ENCODE measurements around the gene PAK4. TPM values are rescaled to one million over a fixed set of nuclear protein-coding genes. Genes with fewer than 3 reads are reported as not detected.
A peak's percentile ranks its signal among the peaks of the same experiment; 100 is the strongest.

Gene PAK4
- total and polyA plus RNA-seq, 2 of the 13 experiments (the other 11 are each of a cell fraction or from before 2014, with no cell fraction given), result 9.5 to 17.8 TPM

DNA sequence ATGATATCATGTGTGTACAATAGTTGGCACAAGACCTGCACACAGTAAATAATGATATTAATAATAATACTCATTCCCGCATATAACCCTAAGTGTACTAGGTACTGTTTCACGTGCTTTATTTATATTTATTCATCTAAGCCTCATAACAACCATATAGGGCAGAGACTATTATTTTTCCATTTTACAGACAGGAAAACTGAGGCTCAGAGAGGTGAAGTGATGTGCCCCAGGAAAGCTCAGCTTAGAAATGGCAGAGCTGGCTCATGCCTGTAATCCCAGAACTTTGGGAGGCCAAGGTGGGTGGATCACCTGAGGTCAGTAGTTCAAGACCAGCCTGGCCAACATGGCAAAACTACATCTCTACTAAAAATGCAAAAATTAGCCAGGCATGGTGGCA lies 27.9 kb upstream of the PAK4 start:
- TF ChIP-seq ZNF629 (CRISPR knock-in tag; conservative IDR thresholded peaks at IDR 0.05), result peak; percentile 59
- TF ChIP-seq, protein P1, sequence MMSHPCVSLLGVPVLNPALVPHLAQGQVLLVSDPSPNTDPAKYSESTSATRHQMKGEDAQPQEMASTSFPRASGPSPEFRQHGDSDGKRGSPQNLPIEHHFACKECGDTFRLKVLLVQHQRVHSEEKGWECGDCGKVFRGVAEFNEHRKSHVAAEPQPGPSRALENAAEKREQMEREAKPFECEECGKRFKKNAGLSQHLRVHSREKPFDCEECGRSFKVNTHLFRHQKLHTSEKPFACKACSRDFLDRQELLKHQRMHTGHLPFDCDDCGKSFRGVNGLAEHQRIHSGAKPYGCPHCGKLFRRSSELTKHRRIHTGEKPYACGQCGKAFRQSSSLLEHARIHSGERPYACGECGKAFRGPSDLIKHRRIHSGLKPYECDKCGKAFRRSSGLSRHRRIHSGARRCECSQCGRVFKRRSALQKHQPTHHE (CRISPR knock-in tag; IDR thresholded peaks at IDR 0.05; ENCODE audit: borderline replicate concordance), result no peak
- POLR2A ChIA-PET, result no interaction called here
- H3K4me1 ChIP-seq (ENCODE audit: insufficient read depth, low read length), result peaks cover 18% of the 10 kb centered on the region; the same call in 1 of the 2 replicates
- WGBS (ENCODE audit: low lambda C conversion rate), result 7% methylated on average over 2 of the region's 2 CpGs
- no peak overlapping the region for H2AFZ ChIP-seq (ENCODE audit: low read length)
- BruUV-seq (replicated peaks), result no TSS peak
- no peak overlapping the region for H3K4me3 ChIP-seq (replicated peaks in 1 of 3; ENCODE audit: insufficient read depth in 1 of 3, low read depth in 2 of 3, low read length in 3 of 3)
- no peaks in the 10 kb centered on the region for H3K27me3 ChIP-seq (ENCODE audit: control insufficient read depth in 1 of 2, insufficient read depth in 2 of 2, low read length in 2 of 2)
- in situ Hi-C loops (cut with HindIII; ENCODE audit: extremely low pct_ligation_motif_present, low pct_unique_long_range_greater_than_20kb), result no loop called here
- no peaks in the 10 kb centered on the region for H3K79me2 ChIP-seq (ENCODE audit: insufficient read depth, low read length)
- FAIRE-seq (no peak), DNase-seq (ENCODE audit: low spot score) (no peak), ATAC-seq (no peak)
- H4K20me1 ChIP-seq (ENCODE audit: insufficient read depth, low read length), result no peaks in the 10 kb centered on the region
- H3K9me3 ChIP-seq (ENCODE audit: low read length), result no peaks in the 10 kb centered on the region
- no peak overlapping the region for H3K4me2 ChIP-seq (ENCODE audit: low read depth, low read length)
- H3K9ac ChIP-seq (ENCODE audit: insufficient read depth, low read depth, low read length), result no peak overlapping the region
- intact Hi-C loops (cut with micrococcal nuclease; ENCODE audit: unreplicated experiment), result no loop called here
- H3K27ac ChIP-seq (ENCODE audit: extremely low read length, insufficient read depth, low read length), result no peak overlapping the region
- H3K36me3 ChIP-seq (replicated peaks in 1 of 2; ENCODE audit: control insufficient read depth in 1 of 2, insufficient read depth in 2 of 2, low read length in 2 of 2), result no peaks in the 10 kb centered on the region
- CTCF ChIA-PET (ENCODE audit: low intra/inter-chr PET ratio, low total read pairs), result no interaction called here

DNA sequence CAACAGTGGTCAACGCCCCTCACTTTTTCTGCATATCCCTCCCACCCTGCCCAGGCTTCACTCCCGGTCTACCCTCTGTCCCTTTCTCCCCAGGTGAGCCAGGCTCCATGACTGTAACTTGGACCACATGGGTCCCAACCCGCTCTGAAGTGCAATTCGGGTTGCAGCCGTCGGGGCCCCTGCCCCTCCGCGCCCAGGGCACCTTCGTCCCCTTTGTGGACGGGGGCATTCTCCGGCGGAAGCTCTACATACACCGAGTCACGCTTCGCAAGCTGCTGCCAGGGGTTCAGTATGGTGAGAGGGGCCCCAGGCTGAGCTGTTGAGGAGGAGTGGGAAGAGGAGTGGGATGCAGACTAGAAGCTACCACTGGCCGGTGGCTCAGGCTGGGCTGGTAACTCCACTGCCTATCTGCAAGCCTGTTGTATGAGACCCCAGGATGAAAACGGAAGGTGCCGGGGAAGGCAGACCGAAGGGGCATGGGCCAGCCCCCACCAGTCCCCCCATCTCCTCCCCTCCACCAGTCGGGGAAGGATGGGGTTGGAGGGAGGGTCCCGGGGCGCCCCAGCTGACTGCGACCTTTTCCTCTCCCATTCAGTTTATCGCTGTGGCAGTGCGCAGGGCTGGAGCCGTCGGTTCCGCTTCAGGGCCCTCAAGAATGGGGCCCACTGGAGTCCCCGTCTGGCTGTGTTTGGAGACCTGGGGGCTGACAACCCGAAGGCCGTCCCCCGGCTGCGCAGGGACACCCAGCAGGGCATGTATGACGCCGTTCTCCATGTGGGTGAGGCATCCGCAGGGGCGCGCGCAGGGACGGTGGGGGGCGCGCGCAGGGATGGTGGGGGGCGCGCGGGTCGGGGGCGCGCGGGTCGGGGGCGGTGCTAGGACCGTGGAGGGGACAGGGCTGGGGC lies 27.0 kb upstream of the PAK4 start:
- Histone ChIP-seq H3K4me3 (replicated peaks in 1 of 3; ENCODE audit: insufficient read depth in 1 of 3, low read depth in 2 of 3, low read length in 3 of 3) (no peak overlapping the region), H4K20me1 (ENCODE audit: insufficient read depth, low read length) (no peaks in the 10 kb centered on the region), H3K79me2 (ENCODE audit: insufficient read depth, low read length) (no peaks in the 10 kb centered on the region), H3K9me3 (ENCODE audit: low read length) (no peaks in the 10 kb centered on the region), H3K27me3 (ENCODE audit: control insufficient read depth in 1 of 2, insufficient read depth in 2 of 2, low read length in 2 of 2) (no peaks in the 10 kb centered on the region), H2AFZ (ENCODE audit: low read length) (no peak overlapping the region), H3K36me3 (replicated peaks in 1 of 2; ENCODE audit: control insufficient read depth in 1 of 2, insufficient read depth in 2 of 2, low read length in 2 of 2) (no peaks in the 10 kb centered on the region), H3K9ac (ENCODE audit: insufficient read depth, low read depth, low read length) (no peak overlapping the region), H3K4me1 (ENCODE audit: insufficient read depth, low read length) (peaks cover 18% of the 10 kb centered on the region; the same call in 1 of the 2 replicates), H3K27ac (ENCODE audit: extremely low read length, insufficient read depth, low read length) (no peak overlapping the region), H3K4me2 (ENCODE audit: low read depth, low read length) (no peak overlapping the region)
- in situ Hi-C loops (cut with HindIII; ENCODE audit: extremely low pct_ligation_motif_present, low pct_unique_long_range_greater_than_20kb) (no loop called here), intact Hi-C loops (cut with micrococcal nuclease; ENCODE audit: unreplicated experiment) (no loop called here)
- FAIRE-seq (no peak), ATAC-seq (no peak), DNase-seq (ENCODE audit: low spot score) (no peak)
- BruUV-seq (replicated peaks), result no TSS peak
- WGBS (ENCODE audit: low lambda C conversion rate), result 80% methylated on average over 40 of the region's 53 CpGs
- ChIA-PET CTCF (ENCODE audit: low intra/inter-chr PET ratio, low total read pairs) (no interaction called here), POLR2A (no interaction called here)
- TF ChIP-seq ZNF124 (CRISPR knock-in tag; IDR thresholded peaks at IDR 0.05), result no peak
- TF ChIP-seq ZNF34 (CRISPR knock-in tag; IDR thresholded peaks at IDR 0.05; ENCODE audit: borderline replicate concordance), result no peak
- TF ChIP-seq SIX4 (CRISPR knock-in tag; IDR thresholded peaks at IDR 0.05), result no peak
- no peak for TF ChIP-seq SRF (IDR thresholded peaks at IDR 0.05; ENCODE audit: low read depth, low read length)
- no peak for TF ChIP-seq KDM6A (CRISPR knock-in tag; IDR thresholded peaks at IDR 0.05; ENCODE audit: low read depth)
- TF ChIP-seq, protein P2, sequence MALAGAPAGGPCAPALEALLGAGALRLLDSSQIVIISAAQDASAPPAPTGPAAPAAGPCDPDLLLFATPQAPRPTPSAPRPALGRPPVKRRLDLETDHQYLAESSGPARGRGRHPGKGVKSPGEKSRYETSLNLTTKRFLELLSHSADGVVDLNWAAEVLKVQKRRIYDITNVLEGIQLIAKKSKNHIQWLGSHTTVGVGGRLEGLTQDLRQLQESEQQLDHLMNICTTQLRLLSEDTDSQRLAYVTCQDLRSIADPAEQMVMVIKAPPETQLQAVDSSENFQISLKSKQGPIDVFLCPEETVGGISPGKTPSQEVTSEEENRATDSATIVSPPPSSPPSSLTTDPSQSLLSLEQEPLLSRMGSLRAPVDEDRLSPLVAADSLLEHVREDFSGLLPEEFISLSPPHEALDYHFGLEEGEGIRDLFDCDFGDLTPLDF (CRISPR knock-in tag; IDR thresholded peaks at IDR 0.05), result no peak
- no peak for TF ChIP-seq ISL2 (CRISPR knock-in tag; IDR thresholded peaks at IDR 0.05)
- no peak for TF ChIP-seq THAP7 (CRISPR knock-in tag; IDR thresholded peaks at IDR 0.05)
- no peak for TF ChIP-seq NFATC3 (CRISPR knock-in tag; IDR thresholded peaks at IDR 0.05)
- TF ChIP-seq, protein P3, sequence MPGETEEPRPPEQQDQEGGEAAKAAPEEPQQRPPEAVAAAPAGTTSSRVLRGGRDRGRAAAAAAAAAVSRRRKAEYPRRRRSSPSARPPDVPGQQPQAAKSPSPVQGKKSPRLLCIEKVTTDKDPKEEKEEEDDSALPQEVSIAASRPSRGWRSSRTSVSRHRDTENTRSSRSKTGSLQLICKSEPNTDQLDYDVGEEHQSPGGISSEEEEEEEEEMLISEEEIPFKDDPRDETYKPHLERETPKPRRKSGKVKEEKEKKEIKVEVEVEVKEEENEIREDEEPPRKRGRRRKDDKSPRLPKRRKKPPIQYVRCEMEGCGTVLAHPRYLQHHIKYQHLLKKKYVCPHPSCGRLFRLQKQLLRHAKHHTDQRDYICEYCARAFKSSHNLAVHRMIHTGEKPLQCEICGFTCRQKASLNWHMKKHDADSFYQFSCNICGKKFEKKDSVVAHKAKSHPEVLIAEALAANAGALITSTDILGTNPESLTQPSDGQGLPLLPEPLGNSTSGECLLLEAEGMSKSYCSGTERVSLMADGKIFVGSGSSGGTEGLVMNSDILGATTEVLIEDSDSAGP (CRISPR knock-in tag; IDR thresholded peaks at IDR 0.05; ENCODE audit: borderline replicate concordance), result no peak
- TF ChIP-seq NFIC (IDR thresholded peaks at IDR 0.05; ENCODE audit: low read length), result no peak
- no peak for TF ChIP-seq ZNF605 (CRISPR knock-in tag; IDR thresholded peaks at IDR 0.05)

All from HepG2 (cell line).